Epithelial cell of proximal tubule (primary cell): ENCODE measurements around the gene FAM83G. TPM values are rescaled to one million over a fixed set of nuclear protein-coding genes. Genes with fewer than 3 reads are reported as not detected.

Source experiments
- DNase-seq: peaks from one replicate; pipeline ENCODE4 v3.0.0-alpha.2; 2011; ENCODE audit warnings: low read depth
- H3K4me3 ChIP-seq: 2 replicates; pipeline ENCODE4 v1.5.1; 2011; ENCODE audit warnings: low read depth, mild to moderate bottlenecking, low read length
- total RNA-seq: library from RNA; depleted of rRNA; stranded (reverse); fragments of >200 nt; gene quantifications from 2 replicates; pipeline ENCODE4 v1.2.3, GENCODE V29; 2015
- TF ChIP-seq, protein P1 (sequence below): conservative IDR thresholded peaks from 2 replicates; pipeline ENCODE4 v1.5.1; 2012; ENCODE audit warnings: low read depth, mild to moderate bottlenecking, low read length

FAM83G gene
- total RNA-seq, 1 donor from 2014 or later, result 19.3 TPM

DNA sequence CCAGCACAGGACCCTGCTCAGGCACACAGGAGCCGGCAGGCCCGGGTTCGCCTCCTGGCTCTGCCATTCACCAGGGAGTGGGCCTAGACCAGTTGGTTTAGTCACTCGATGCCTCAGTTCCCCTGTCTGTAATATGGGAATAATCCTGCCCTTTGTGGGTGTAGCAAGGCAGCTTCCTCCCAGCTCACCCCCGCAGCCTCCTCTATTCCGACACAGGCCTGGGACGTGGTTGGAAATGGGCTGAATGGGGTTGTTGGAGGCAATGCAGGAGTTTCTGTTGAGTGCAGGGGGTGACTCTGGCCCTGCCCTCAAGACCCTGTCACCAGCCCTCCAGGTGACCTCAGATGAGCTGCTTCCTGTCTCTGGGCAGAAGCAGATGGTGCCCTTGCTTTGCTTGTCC is 32.8 kb downstream of the FAM83G start:
- TF ChIP-seq, protein P1, sequence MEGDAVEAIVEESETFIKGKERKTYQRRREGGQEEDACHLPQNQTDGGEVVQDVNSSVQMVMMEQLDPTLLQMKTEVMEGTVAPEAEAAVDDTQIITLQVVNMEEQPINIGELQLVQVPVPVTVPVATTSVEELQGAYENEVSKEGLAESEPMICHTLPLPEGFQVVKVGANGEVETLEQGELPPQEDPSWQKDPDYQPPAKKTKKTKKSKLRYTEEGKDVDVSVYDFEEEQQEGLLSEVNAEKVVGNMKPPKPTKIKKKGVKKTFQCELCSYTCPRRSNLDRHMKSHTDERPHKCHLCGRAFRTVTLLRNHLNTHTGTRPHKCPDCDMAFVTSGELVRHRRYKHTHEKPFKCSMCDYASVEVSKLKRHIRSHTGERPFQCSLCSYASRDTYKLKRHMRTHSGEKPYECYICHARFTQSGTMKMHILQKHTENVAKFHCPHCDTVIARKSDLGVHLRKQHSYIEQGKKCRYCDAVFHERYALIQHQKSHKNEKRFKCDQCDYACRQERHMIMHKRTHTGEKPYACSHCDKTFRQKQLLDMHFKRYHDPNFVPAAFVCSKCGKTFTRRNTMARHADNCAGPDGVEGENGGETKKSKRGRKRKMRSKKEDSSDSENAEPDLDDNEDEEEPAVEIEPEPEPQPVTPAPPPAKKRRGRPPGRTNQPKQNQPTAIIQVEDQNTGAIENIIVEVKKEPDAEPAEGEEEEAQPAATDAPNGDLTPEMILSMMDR, result no peak
- H3K4me3 ChIP-seq, result no peak overlapping the region
- no peak for DNase-seq

DNA sequence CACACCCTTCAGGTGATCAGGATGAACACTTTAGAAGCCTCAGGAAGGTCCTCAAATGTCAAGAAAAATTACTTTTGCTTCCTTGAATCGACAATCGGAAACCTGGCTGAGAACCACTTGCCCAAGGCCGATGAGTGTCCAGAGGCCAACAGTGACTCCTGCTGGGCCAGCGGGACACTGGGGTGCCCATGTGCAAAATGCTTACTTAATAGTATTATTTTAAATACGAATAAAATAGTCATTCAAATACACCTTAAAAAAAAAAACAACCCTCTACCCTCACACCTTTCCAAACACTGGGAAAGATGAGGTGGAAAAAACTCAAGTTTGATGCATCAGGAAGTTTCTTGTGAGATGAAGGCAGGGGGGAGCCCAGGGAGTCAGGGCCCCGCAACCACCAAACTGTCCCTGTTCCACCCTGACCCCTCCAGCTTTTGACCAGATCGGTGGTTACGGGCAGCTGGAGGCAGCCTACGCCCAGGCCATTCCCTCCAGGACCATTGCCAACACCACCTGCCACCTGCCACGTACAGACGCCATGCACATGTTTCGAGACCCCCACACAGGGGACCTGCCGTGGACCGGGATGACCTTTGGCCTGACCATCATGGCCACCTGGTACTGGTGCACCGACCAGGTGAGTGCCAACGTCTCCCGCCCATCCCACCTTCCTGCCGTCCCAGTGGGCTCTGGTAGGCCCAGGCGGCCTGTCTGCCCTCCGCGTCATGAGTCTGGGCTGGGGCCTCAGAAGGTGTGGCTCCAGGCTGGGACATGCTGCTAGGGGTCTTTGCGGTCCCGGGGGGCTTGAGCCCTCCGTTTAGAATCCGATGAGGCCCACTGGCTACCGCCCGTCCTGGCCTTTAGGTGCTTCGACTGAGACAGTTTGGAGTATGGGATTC is 33.7 kb downstream of the FAM83G start:
- no peak overlapping the region for H3K4me3 ChIP-seq
- TF ChIP-seq, protein P1, result peak; percentile 26
- DNase-seq, result no peak

DNA sequence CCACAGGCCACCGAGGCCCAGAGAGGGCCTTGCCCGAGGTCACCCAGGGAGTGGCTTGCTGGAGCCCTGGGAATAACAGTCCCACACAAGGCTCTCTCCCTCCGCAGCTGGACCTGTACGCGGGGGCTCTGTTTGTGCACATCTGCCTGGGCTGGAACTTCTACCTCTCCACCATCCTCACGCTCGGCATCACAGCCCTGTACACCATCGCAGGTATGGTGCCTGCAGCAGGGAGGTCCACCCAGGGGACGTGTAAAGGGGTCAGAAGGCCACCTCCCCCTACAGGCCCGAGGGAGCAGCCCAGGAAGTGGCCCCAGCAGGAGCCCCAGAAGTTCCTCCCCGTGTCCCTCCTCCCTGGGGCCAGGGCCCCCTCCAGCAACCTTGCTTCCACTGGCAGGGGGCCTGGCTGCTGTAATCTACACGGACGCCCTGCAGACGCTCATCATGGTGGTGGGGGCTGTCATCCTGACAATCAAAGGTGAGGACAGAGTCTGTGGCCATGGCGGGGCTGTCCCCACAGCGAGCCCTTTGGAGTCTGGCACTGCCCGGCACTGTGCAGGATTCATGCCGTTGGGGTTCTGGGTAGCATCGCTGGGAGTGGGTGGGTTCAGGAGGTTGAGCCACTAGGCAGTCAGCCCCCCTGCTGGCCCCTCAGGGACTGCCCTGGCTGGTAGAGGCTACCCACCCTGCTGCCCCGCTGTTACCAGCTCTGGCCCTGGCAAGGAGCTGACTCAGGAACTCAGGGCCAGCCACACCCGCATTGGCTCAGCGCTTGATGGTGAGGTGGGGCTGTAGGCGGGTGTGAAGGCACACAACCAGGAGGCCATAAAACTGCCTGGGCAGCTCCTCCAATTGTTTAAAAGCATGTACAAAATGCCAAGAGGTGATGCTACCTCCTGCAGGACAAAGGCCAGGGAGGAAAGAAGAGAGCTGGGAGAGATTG is 35.3 kb downstream of the FAM83G start:
- TF ChIP-seq, protein P1, result no peak
- no peak overlapping the region for H3K4me3 ChIP-seq
- no peak for DNase-seq

DNA sequence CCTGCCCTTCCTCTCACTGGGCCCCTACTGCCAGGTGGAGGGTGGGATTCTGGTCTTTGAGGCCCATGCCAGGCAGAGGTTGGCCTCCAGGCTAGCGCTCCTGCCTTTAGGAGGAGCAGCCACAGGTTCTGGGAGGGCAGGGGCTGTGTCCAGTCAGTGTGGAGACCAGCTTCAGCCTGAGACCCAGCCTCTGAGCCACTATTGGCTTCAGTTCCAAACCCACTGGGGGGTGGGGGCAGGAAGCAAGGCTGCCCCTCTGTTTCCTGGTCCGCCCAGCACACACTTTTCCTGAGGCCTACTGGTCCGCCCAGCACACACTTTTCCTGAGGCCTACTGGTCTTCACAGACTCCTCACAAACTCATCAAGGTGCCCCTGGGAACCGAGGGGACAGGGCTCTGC is 36.2 kb downstream of the FAM83G start:
- no peak for DNase-seq
- no peak overlapping the region for H3K4me3 ChIP-seq
- TF ChIP-seq, protein P1, result no peak

DNA sequence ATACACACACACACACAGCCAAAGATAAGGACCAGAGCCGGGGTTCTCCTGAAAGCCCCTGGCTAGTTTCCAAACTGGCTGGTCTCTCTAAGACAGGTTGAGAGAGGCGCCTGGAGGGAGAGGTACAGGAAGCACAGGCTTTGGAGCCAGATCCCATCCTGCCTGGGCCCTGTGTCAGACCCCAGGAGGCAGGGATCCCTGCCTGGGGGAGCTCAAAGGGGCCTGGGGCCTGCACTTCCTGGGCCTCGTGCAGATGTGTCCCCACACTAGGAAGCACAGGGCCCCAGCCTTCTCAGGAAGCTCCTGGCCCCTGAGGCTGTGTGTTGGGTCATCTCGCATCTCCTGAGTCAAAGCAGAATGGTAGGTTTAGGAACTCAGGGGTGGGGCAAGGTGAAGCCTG is 36.6 kb downstream of the FAM83G start:
- H3K4me3 ChIP-seq, result no peak overlapping the region
- no peak for DNase-seq
- TF ChIP-seq, protein P1, result no peak

DNA sequence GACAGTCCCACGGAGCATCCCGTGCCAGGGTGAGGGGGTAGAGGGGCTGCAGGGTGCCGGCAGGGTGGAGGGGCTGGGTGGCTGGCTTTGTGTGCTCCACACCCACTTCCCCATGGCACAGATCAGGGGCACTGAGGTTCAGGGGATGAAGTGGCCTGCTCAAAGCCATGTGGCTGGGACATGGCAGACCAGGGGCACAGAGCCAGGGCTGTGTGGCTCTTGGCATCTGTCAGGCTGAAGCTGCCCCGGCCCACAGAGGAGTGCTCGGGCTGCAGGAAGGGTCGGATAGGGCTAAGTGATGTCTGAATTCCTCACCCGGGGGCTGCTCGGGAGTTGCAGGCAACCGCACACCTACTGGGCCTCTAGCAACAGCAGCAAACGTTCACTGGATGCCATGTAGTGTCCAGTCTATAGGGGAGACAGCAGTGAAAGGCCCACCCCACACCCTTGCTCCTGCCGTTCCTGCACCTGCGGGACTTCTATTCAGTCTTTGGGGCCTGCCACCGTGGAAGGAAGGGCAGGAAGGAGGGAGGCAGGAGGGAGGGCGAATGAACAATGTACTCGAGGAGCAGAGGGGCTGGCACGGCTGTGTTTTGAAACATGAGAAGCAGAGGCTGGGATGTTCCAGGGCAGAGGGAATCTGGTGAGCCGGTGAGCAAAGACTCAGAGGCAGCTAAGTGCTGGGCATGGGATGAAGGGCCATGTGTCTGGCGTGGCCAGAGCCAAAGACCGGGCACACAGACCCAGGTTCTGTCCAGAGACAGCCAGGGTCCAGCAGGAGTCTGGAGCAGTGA is 37.5 kb downstream of the FAM83G start:
- TF ChIP-seq, protein P1, result no peak
- H3K4me3 ChIP-seq, result no peak overlapping the region
- DNase-seq, result no peak
